ENCODE measurements around the gene IFT122.

- TF ChIP-seq CTCF (IDR thresholded peaks at IDR 0.05; ENCODE audit: extremely low read depth in 1 of 2, insufficient read depth in 1 of 2, low read depth in 1 of 2, low read length in 2 of 2) (no peak), FOS (IDR thresholded peaks at IDR 0.05; ENCODE audit: borderline replicate concordance, insufficient read depth, low read length) (no peak), MYC (IDR thresholded peaks at IDR 0.05; ENCODE audit: low read depth, low read length) (no peak), POLR2A (IDR thresholded peaks at IDR 0.05; ENCODE audit: low read depth, low read length) (no peak), EZH2 (IDR thresholded peaks at IDR 0.05; ENCODE audit: borderline replicate concordance, low read depth, low read length, severe bottlenecking) (no peak)
- TF ChIP-seq, protein P1, sequence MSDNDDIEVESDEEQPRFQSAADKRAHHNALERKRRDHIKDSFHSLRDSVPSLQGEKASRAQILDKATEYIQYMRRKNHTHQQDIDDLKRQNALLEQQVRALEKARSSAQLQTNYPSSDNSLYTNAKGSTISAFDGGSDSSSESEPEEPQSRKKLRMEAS (IDR thresholded peaks at IDR 0.05; ENCODE audit: insufficient read depth, insufficient read length): no peak
Measured at GRCh38 chr3:129398803-129399144, 41.2 kb upstream of the IFT122 start.

Data from endothelial cell of umbilical vein (primary cell).